Superior temporal gyrus (tissue), 1 donor: Measurements from ENCODE around the gene TRAPPC14.

ENCODE experiments used
- DNase-seq: peaks from one replicate; pipeline ENCODE4 v3.0.0-alpha.2; 2016; ENCODE audit errors: extremely low spot score

The TRAPPC14 gene

GRCh38 chr7:100174582-100174981 is 16.1 kb upstream of the TRAPPC14 start:
- DNase-seq: no peak

- DNase-seq: no peak
These were observed 15.4 kb upstream of the TRAPPC14 start for GRCh38 chr7:100173806-100174495.

GRCh38 chr7:100171840-100172239 is 13.3 kb upstream of the TRAPPC14 start:
- no peak for DNase-seq

- DNase-seq: no peak
These were observed 12.7 kb upstream of the TRAPPC14 start for GRCh38 chr7:100171087-100171681.

- DNase-seq: no peak
These were observed 11.8 kb upstream of the TRAPPC14 start for GRCh38 chr7:100170101-100170897.

GRCh38 chr7:100169147-100169850 is 10.8 kb upstream of the TRAPPC14 start:
- no peak for DNase-seq

GRCh38 chr7:100167912-100168323 is 9.4 kb upstream of the TRAPPC14 start:
- DNase-seq: no peak

- DNase-seq: no peak
These were observed 8.7 kb upstream of the TRAPPC14 start for GRCh38 chr7:100166970-100167911.

- no peak for DNase-seq
These were observed 7.9 kb upstream of the TRAPPC14 start for GRCh38 chr7:100166317-100166940.

- DNase-seq: no peak
These were observed 5.3 kb upstream of the TRAPPC14 start for GRCh38 chr7:100163871-100164270.

- no peak for DNase-seq
These were observed 4.5 kb upstream of the TRAPPC14 start for GRCh38 chr7:100163006-100163531.

GRCh38 chr7:100160067-100160466 is 1.5 kb upstream of the TRAPPC14 start:
- no peak for DNase-seq

GRCh38 chr7:100159099-100159623 is 638 bp upstream of the TRAPPC14 start:
- no peak for DNase-seq

GRCh38 chr7:100157334-100158228 is 942 bp downstream of the TRAPPC14 start:
- DNase-seq: no peak

GRCh38 chr7:100157069-100157333 is 1.5 kb downstream of the TRAPPC14 start:
- no peak for DNase-seq

GRCh38 chr7:100156331-100157068 is 2.0 kb downstream of the TRAPPC14 start:
- no peak for DNase-seq

GRCh38 chr7:100155553-100156317 is 2.8 kb downstream of the TRAPPC14 start:
- DNase-seq: no peak
